Subcutaneous adipose tissue (tissue), 4 donors: ENCODE measurements around the gene TCF4. TPM values are rescaled to one million over a fixed set of nuclear protein-coding genes. Genes with fewer than 3 reads are reported as not detected.

Experiments
- CTCF ChIP-seq: fragments of 450-650 bp; IDR thresholded peaks from one replicate; pipeline ENCODE4 v1.5.1; 2016; ENCODE audit warnings: low read depth, mild to moderate bottlenecking, control low read depth, antibody characterized with exemption, moderate library complexity
- total RNA-seq, 4 donors: library from RNA; depleted of rRNA; stranded (reverse); fragments of >200 nt; gene quantifications; one replicate each; pipeline ENCODE4 v1.1.0, GENCODE V29; 2016

The TCF4 gene
- total RNA-seq, 4 donors from 2014 or later, result 110 to 250 (median 170) TPM

- TF ChIP-seq CTCF, result no peak
These were observed 331.6 kb downstream of the TCF4 start for GRCh38 chr18:55256226-55256928.

GRCh38 chr18:55253814-55254213, 334.2 kb downstream of the TCF4 start:
- TF ChIP-seq CTCF, result no peak

- TF ChIP-seq CTCF, result no peak
These were observed 335.1 kb downstream of the TCF4 start for GRCh38 chr18:55252901-55253300.

GRCh38 chr18:55252053-55252675, 335.8 kb downstream of the TCF4 start:
- no peak for TF ChIP-seq CTCF

GRCh38 chr18:55251254-55251971, 336.6 kb downstream of the TCF4 start:
- no peak for TF ChIP-seq CTCF

- TF ChIP-seq CTCF, result no peak
These were observed 337.2 kb downstream of the TCF4 start for GRCh38 chr18:55250768-55251173.

GRCh38 chr18:55249550-55249949, 338.4 kb downstream of the TCF4 start:
- TF ChIP-seq CTCF, result no peak
